ENCODE results near the gene RNF5. TPM values are rescaled to one million over a fixed set of nuclear protein-coding genes. Genes with fewer than 3 reads are reported as not detected.

Gene RNF5
- total and polyA plus RNA-seq, 10 of the 15 experiments (the other 5 are each of a cell fraction or from before 2014, with no cell fraction given): 31.4 to 114 (median 62.8) TPM

DNA sequence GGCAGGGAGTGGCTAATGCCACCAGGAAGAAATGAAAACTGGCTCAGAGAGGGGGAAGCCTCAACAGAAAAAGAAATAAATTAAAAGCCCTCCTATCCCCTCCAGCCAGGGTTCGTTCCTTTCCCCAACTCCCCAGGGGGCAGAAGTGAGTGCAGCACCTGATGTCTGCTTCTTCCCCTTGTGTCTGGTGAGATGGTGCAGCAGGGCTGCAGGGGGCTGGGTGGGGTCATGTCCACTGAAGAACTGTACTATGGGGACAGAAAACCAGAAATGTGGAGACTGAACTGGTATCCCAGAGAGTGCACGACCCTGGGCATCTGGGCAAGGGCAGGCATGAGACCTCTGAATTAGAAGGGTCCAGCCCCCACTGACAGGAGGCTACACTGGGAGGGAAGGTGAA is 9.9 kb upstream of the RNF5 start:
- Histone ChIP-seq H3K4me2 (ENCODE audit: control insufficient read depth, insufficient read depth) (no peak overlapping the region), H3K36me3 (ENCODE audit: control insufficient read depth in 2 of 2, insufficient read depth in 2 of 2, low read length in 1 of 2) (peaks cover 0 to 3% of the 10 kb centered on the region in 2 experiments; a peak in 1 of 4 replicates), H3K9me3 (replicated peaks; ENCODE audit: control insufficient read depth, insufficient read depth, low read length) (no peaks in the 10 kb centered on the region), H3K27ac (ENCODE audit: control insufficient read depth, insufficient read depth) (no peak overlapping the region), H3K4me3 (no peak overlapping the region), H4K20me1 (ENCODE audit: control insufficient read depth, insufficient read depth) (no peaks in the 10 kb centered on the region; the same call in 1 of the 2 replicates), H3K4me1 (ENCODE audit: control insufficient read depth, insufficient read depth, low read length) (no peaks in the 10 kb centered on the region), H2AFZ (ENCODE audit: control insufficient read depth, low read depth, low read length) (no peak overlapping the region), H3K27me3 (replicated peaks in 1 of 2; ENCODE audit: control insufficient read depth in 2 of 2, insufficient read depth in 2 of 2, low read length in 1 of 2) (no peaks in the 10 kb centered on the region), H3K9ac (ENCODE audit: control insufficient read depth, insufficient read depth, low read length) (no peak overlapping the region), H3K79me2 (ENCODE audit: control insufficient read depth, insufficient read depth, low read length) (no peaks in the 10 kb centered on the region)
- intact Hi-C loops (cut with micrococcal nuclease; ENCODE audit: unreplicated experiment): no loop called here
- in situ Hi-C loops (cut with MboI): no loop called here
- FAIRE-seq (no peak), ATAC-seq (no peak), DNase-seq (ENCODE audit: low read depth, low spot score) (no peak)
- ChIA-PET CTCF (no interaction called here), RAD21 (ENCODE audit: unreplicated experiment) (no interaction called here), POLR2A (no interaction called here), SMC1A (ENCODE audit: uncharacterized antibody, unreplicated experiment) (no interaction called here)
- no peak for TF ChIP-seq ESRRA (IDR thresholded peaks at IDR 0.05; ENCODE audit: low read length)
- no peak for TF ChIP-seq DPF2 (IDR thresholded peaks at IDR 0.05)
- TF ChIP-seq HDGF (IDR thresholded peaks at IDR 0.05): no peak
- no peak for TF ChIP-seq RAD21 (IDR thresholded peaks at IDR 0.05; ENCODE audit: insufficient read depth, low read depth, low read length)
- no peak for TF ChIP-seq MXI1 (IDR thresholded peaks at IDR 0.05; ENCODE audit: low read depth, low read length)
- no peak for TF ChIP-seq SIN3A (IDR thresholded peaks at IDR 0.05; ENCODE audit: low read depth, low read length)
- no peak for TF ChIP-seq CHD4 (IDR thresholded peaks at IDR 0.05)
- TF ChIP-seq SPI1 (IDR thresholded peaks at IDR 0.05; ENCODE audit: borderline replicate concordance, insufficient read depth, low read depth, low read length): no peak
- TF ChIP-seq, protein P1, sequence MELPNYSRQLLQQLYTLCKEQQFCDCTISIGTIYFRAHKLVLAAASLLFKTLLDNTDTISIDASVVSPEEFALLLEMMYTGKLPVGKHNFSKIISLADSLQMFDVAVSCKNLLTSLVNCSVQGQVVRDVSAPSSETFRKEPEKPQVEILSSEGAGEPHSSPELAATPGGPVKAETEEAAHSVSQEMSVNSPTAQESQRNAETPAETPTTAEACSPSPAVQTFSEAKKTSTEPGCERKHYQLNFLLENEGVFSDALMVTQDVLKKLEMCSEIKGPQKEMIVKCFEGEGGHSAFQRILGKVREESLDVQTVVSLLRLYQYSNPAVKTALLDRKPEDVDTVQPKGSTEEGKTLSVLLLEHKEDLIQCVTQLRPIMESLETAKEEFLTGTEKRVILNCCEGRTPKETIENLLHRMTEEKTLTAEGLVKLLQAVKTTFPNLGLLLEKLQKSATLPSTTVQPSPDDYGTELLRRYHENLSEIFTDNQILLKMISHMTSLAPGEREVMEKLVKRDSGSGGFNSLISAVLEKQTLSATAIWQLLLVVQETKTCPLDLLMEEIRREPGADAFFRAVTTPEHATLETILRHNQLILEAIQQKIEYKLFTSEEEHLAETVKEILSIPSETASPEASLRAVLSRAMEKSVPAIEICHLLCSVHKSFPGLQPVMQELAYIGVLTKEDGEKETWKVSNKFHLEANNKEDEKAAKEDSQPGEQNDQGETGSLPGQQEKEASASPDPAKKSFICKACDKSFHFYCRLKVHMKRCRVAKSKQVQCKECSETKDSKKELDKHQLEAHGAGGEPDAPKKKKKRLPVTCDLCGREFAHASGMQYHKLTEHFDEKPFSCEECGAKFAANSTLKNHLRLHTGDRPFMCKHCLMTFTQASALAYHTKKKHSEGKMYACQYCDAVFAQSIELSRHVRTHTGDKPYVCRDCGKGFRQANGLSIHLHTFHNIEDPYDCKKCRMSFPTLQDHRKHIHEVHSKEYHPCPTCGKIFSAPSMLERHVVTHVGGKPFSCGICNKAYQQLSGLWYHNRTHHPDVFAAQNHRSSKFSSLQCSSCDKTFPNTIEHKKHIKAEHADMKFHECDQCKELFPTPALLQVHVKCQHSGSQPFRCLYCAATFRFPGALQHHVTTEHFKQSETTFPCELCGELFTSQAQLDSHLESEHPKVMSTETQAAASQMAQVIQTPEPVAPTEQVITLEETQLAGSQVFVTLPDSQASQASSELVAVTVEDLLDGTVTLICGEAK (IDR thresholded peaks at IDR 0.05; ENCODE audit: borderline replicate concordance): no peak
- no peak for TF ChIP-seq RB1 (IDR thresholded peaks at IDR 0.05; ENCODE audit: borderline replicate concordance)
- TF ChIP-seq PAX5 (IDR thresholded peaks at IDR 0.05; ENCODE audit: borderline replicate concordance, low read depth, low read length): no peak
- TF ChIP-seq CEBPB (IDR thresholded peaks at IDR 0.05; ENCODE audit: borderline replicate concordance in 1 of 2, low read depth in 2 of 2, low read length in 2 of 2): no peak
- no peak for TF ChIP-seq ZNF622 (IDR thresholded peaks at IDR 0.05)
- 26% methylated on average over 2 of the region's 2 CpGs for WGBS (ENCODE audit: insufficient coverage, insufficient replicate concordance, low lambda C conversion rate, missing lambda C conversion rate)
- BruUV-seq (replicated peaks): TSS peak; percentile 73

Data from GM12878 (cell line).